Loucy (cell line): ENCODE measurements around the gene GALR2.

Experiments
- H2AFZ ChIP-seq: fragments of 200-600 bp; sonication (generic); 2 replicates; pipeline ENCODE4 v1.6.0; 2016; ENCODE audit warnings: antibody characterized with exemption, mild to moderate bottlenecking, low read length, moderate library complexity
- H3F3A ChIP-seq: fragments of 200-600 bp; 2 replicates; pipeline ENCODE4 v1.6.0; 2016; ENCODE audit warnings: antibody characterized with exemption, low read depth, mild to moderate bottlenecking
- H3K27me3 ChIP-seq: fragments of 200-600 bp; sonication (generic); 2 replicates; pipeline ENCODE4 v1.6.1; 2014; ENCODE audit warnings: low read length, mild to moderate bottlenecking; ENCODE audit not compliant: insufficient read depth, poor library complexity, severe bottlenecking
- H3K36me3 ChIP-seq: fragments of 200-600 bp; sonication (generic); 2 replicates; pipeline ENCODE4 v1.6.1; 2016; ENCODE audit warnings: low read length; ENCODE audit not compliant: insufficient read depth
- H3K4me1 ChIP-seq: fragments of 200-600 bp; sonication (generic); 2 replicates; pipeline ENCODE4 v1.5.1; 2014; ENCODE audit warnings: low read length, mild to moderate bottlenecking; ENCODE audit not compliant: insufficient read depth, poor library complexity, severe bottlenecking
- H3K4me2 ChIP-seq: fragments of 200-600 bp; sonication (generic); 2 replicates; pipeline ENCODE4 v1.6.0; 2014; ENCODE audit warnings: antibody characterized with exemption, low read length, low read depth, mild to moderate bottlenecking; ENCODE audit not compliant: poor library complexity, severe bottlenecking
- H3K4me3 ChIP-seq: fragments of 200-600 bp; sonication (generic); 2 replicates; pipeline ENCODE4 v1.5.1; 2014; ENCODE audit warnings: low read length, mild to moderate bottlenecking, mixed read lengths; ENCODE audit not compliant: poor library complexity, severe bottlenecking
- H3K79me2 ChIP-seq: fragments of 200-600 bp; sonication (generic); 2 replicates; pipeline ENCODE4 v1.6.1; 2014; ENCODE audit warnings: low read length; ENCODE audit not compliant: insufficient read depth
- H3K9ac ChIP-seq: fragments of 200-600 bp; sonication (generic); 2 replicates; pipeline ENCODE4 v1.6.0; 2014; ENCODE audit warnings: mild to moderate bottlenecking, low read depth, low read length, moderate library complexity; ENCODE audit not compliant: poor library complexity, severe bottlenecking
- H3K9me2 ChIP-seq: fragments of 200-600 bp; sonication (generic); replicated peaks from 2 replicates; pipeline ENCODE4 v1.6.1; 2016; ENCODE audit warnings: low read depth, low read length, mixed read lengths
- H3K9me3 ChIP-seq: fragments of 200-600 bp; sonication (generic); 2 replicates; pipeline ENCODE4 v1.6.1; 2014; ENCODE audit warnings: mild to moderate bottlenecking, antibody characterized with exemption, low read length, low read depth; ENCODE audit not compliant: insufficient read depth
- H4K20me1 ChIP-seq: fragments of 200-600 bp; sonication (generic); 2 replicates; pipeline ENCODE4 v1.6.0; 2014; ENCODE audit warnings: antibody characterized with exemption, low read length, mild to moderate bottlenecking; ENCODE audit not compliant: insufficient read depth, poor library complexity, severe bottlenecking
- CTCF ChIP-seq: fragments of 200-600 bp; sonication (generic); conservative IDR thresholded peaks from 2 replicates; pipeline ENCODE4 v1.5.1; 2014; ENCODE audit warnings: mild to moderate bottlenecking, antibody characterized with exemption, low read length
- EZH2phosphoT487 ChIP-seq: fragments of 200-600 bp; IDR thresholded peaks from 2 replicates; pipeline ENCODE4 v1.6.1; 2018; ENCODE audit warnings: antibody characterized with exemption, mild to moderate bottlenecking, moderate library complexity, borderline replicate concordance

GALR2 gene

GRCh38 chr17:76088868-76089576 lies 14.4 kb downstream of the GALR2 start:
- H3K4me3 ChIP-seq = no peak overlapping the region
- TF ChIP-seq EZH2phosphoT487 = no peak
- no peak overlapping the region for H3K9ac ChIP-seq
- H3K9me3 ChIP-seq = no peaks in the 10 kb centered on the region
- H3K4me1 ChIP-seq = no peaks in the 10 kb centered on the region
- H3F3A ChIP-seq = no peaks in the 10 kb centered on the region
- no peak overlapping the region for H2AFZ ChIP-seq
- H3K27me3 ChIP-seq = no peaks in the 10 kb centered on the region
- H4K20me1 ChIP-seq = no peaks in the 10 kb centered on the region
- no peak overlapping the region for H3K4me2 ChIP-seq
- H3K9me2 ChIP-seq = no peaks in the 10 kb centered on the region
- no peaks in the 10 kb centered on the region for H3K79me2 ChIP-seq
- H3K36me3 ChIP-seq = peaks cover 69% of the 10 kb centered on the region; the same call in 1 of the 2 replicates

GRCh38 chr17:76089680-76090516 lies 15.3 kb downstream of the GALR2 start:
- no peaks in the 10 kb centered on the region for H3K4me1 ChIP-seq
- H2AFZ ChIP-seq = no peak overlapping the region
- no peaks in the 10 kb centered on the region for H3K9me3 ChIP-seq
- no peak overlapping the region for H3K4me3 ChIP-seq
- peaks cover 65% of the 10 kb centered on the region; the same call in 1 of the 2 replicates for H3K36me3 ChIP-seq
- H3K9me2 ChIP-seq = no peaks in the 10 kb centered on the region
- H3K4me2 ChIP-seq = no peak overlapping the region
- H3K27me3 ChIP-seq = no peaks in the 10 kb centered on the region
- H3K9ac ChIP-seq = no peak overlapping the region
- H3F3A ChIP-seq = no peaks in the 10 kb centered on the region
- no peaks in the 10 kb centered on the region for H4K20me1 ChIP-seq
- H3K79me2 ChIP-seq = no peaks in the 10 kb centered on the region
- no peak for TF ChIP-seq CTCF
- no peak for TF ChIP-seq EZH2phosphoT487

GRCh38 chr17:76090517-76091129 lies 16.0 kb downstream of the GALR2 start:
- no peaks in the 10 kb centered on the region for H4K20me1 ChIP-seq
- no peaks in the 10 kb centered on the region for H3K9me2 ChIP-seq
- H3F3A ChIP-seq = no peaks in the 10 kb centered on the region
- no peak overlapping the region for H3K4me2 ChIP-seq
- no peaks in the 10 kb centered on the region for H3K4me1 ChIP-seq
- H3K9ac ChIP-seq = no peak overlapping the region
- no peaks in the 10 kb centered on the region for H3K79me2 ChIP-seq
- H3K4me3 ChIP-seq = no peak overlapping the region
- no peak overlapping the region for H2AFZ ChIP-seq
- TF ChIP-seq EZH2phosphoT487 (no peak), CTCF (no peak)
- no peaks in the 10 kb centered on the region for H3K27me3 ChIP-seq
- peaks cover 59% of the 10 kb centered on the region; the same call in 1 of the 2 replicates for H3K36me3 ChIP-seq
- H3K9me3 ChIP-seq = no peaks in the 10 kb centered on the region
